Thyroid gland (tissue), 4 donors: ENCODE results near the gene ASB4. TPM values are rescaled to one million over a fixed set of nuclear protein-coding genes. Genes with fewer than 3 reads are reported as not detected.

Source experiments
- DNase-seq, 2 donors: peaks; one replicate each; pipeline ENCODE4 v3.0.0-alpha.2; 2019
- H3K27ac ChIP-seq, 3 donors: fragments of 200-600 bp; sonication (generic); 1 replicate in 2 of 3; 2 replicates in 1 of 3; pipeline ENCODE4 v1.5.1; 2016 to 2019; ENCODE audit warnings: mild to moderate bottlenecking in 1 of 3, moderate library complexity in 1 of 3
- H3K27me3 ChIP-seq: fragments of 200-600 bp; sonication (generic); one replicate; pipeline ENCODE4 v1.5.1; 2019
- H3K36me3 ChIP-seq, 2 donors: fragments of 200-600 bp; sonication (generic); one replicate each; pipeline ENCODE4 v1.5.1; 2016 to 2019
- H3K4me1 ChIP-seq, 2 donors: fragments of 200-600 bp; sonication (generic); one replicate each; pipeline ENCODE4 v1.5.1; 2017 to 2019
- H3K4me3 ChIP-seq, 3 donors: fragments of 200-600 bp; sonication (generic); replicated peaks in 1 of 3; 1 replicate in 2 of 3; 2 replicates in 1 of 3; pipeline ENCODE4 v1.5.1; 2016; ENCODE audit warnings: mild to moderate bottlenecking in 1 of 3
- H3K9me3 ChIP-seq: fragments of 200-600 bp; sonication (generic); one replicate; pipeline ENCODE4 v1.5.1; 2017
- POLR2A ChIP-seq, 2 donors: fragments of 450-650 bp; IDR thresholded peaks; one replicate each; pipeline ENCODE4 v1.6.1; 2017; ENCODE audit warnings: antibody characterized with exemption in 2 of 2, mild to moderate bottlenecking in 2 of 2, moderate library complexity in 1 of 2
- WGBS, 2 donors: methylation state at CpG; one replicate each; pipeline ENCODE4 v1.1.5; 2017; 5-methylcytosine and 5-hydroxymethylcytosine counted together
- intact Hi-C: fragments of 100-400 bp; cut with DNase I; formaldehyde crosslinking; loops from one replicate; pipeline ENCODE4 v1.15.1; 2023
- total RNA-seq, 4 donors: library from RNA; depleted of rRNA; stranded (reverse); fragments of >200 nt; gene quantifications; one replicate each; pipeline ENCODE4 v1.2.3, GENCODE V29; 2016
- TF ChIP-seq, protein P1 (sequence below), 6 experiments: fragments of 200-600 bp in 3 of 6; fragments of 450-650 bp in 3 of 6; sonication (generic) in 3 of 6; IDR thresholded peaks; one replicate each; pipeline ENCODE4 v1.5.1; 2016 to 2019; ENCODE audit warnings: antibody characterized with exemption in 6 of 6, mild to moderate bottlenecking in 2 of 6, inconsistent platforms in 1 of 6, moderate library complexity in 1 of 6

The ASB4 gene
- total RNA-seq, 4 donors from 2014 or later, result 0.22 TPM; not detected in 3

GRCh38 chr7:95520136-95520535 lies 34.4 kb downstream of the ASB4 start:
- intact Hi-C loops, result no loop called here

DNA sequence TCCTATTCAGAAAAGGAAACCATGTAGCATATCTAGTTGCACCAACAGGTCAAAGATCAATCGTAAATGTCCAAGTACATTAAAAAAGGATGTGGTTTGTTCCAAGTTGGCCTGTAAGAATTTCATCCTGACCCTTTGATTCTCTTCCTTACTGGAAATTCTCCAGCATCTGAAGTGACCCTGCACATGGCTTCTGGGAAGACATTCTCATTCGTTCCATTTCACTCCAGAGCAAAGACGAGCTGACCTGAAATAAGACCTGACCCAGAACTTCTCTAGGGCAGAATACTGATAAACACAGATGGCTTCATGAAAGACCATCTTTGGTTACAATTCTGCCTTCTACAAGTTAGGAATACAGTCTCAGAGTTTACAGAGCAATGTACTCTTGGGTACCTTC lies 39.8 kb downstream of the ASB4 start:
- WGBS, 2 donors, result 57 to 60% methylated on average over 3 of the region's 3 CpGs
- Histone ChIP-seq H3K36me3 (no peaks in the 10 kb centered on the region), H3K4me3 (no peak overlapping the region), H3K27ac (no peak overlapping the region), H3K9me3 (no peaks in the 10 kb centered on the region), H3K4me1 (no peaks in the 10 kb centered on the region), H3K27me3 (no peaks in the 10 kb centered on the region)
- no peak for TF ChIP-seq POLR2A (IDR thresholded peaks at IDR 0.05)
- TF ChIP-seq, protein P1, sequence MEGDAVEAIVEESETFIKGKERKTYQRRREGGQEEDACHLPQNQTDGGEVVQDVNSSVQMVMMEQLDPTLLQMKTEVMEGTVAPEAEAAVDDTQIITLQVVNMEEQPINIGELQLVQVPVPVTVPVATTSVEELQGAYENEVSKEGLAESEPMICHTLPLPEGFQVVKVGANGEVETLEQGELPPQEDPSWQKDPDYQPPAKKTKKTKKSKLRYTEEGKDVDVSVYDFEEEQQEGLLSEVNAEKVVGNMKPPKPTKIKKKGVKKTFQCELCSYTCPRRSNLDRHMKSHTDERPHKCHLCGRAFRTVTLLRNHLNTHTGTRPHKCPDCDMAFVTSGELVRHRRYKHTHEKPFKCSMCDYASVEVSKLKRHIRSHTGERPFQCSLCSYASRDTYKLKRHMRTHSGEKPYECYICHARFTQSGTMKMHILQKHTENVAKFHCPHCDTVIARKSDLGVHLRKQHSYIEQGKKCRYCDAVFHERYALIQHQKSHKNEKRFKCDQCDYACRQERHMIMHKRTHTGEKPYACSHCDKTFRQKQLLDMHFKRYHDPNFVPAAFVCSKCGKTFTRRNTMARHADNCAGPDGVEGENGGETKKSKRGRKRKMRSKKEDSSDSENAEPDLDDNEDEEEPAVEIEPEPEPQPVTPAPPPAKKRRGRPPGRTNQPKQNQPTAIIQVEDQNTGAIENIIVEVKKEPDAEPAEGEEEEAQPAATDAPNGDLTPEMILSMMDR (IDR thresholded peaks at IDR 0.05), result no peak
- intact Hi-C loops, result loop anchor here (5.0 kb wide), 1 partner anchor 162 kb away; no protein-coding TSS in a partner anchor
- no peak for DNase-seq

More at GRCh38 chr7:95520136-95520535, 34.4 kb downstream of the ASB4 start:
- Histone ChIP-seq H3K9me3 (no peaks in the 10 kb centered on the region), H3K27ac (no peak overlapping the region), H3K36me3 (no peaks in the 10 kb centered on the region), H3K4me3 (no peak overlapping the region), H3K27me3 (no peaks in the 10 kb centered on the region), H3K4me1 (no peaks in the 10 kb centered on the region)
- 75 to 81% methylated on average over 2 of the region's 2 CpGs for WGBS, 2 donors
- TF ChIP-seq, protein P1 (IDR thresholded peaks at IDR 0.05), result no peak
- no peak for TF ChIP-seq POLR2A (IDR thresholded peaks at IDR 0.05)
- no peak for DNase-seq

GRCh38 chr7:95526128-95526738 lies 40.5 kb downstream of the ASB4 start:
- no peak for DNase-seq
- Histone ChIP-seq H3K4me3 (no peak overlapping the region), H3K27ac (no peak overlapping the region), H3K4me1 (no peaks in the 10 kb centered on the region), H3K27me3 (no peaks in the 10 kb centered on the region), H3K9me3 (no peaks in the 10 kb centered on the region), H3K36me3 (no peaks in the 10 kb centered on the region)
- TF ChIP-seq POLR2A (IDR thresholded peaks at IDR 0.05), result no peak
- TF ChIP-seq, protein P1 (IDR thresholded peaks at IDR 0.05), result no peak
- intact Hi-C loops, result loop anchor here (5.0 kb wide), 1 partner anchor 161 kb away; no protein-coding TSS in a partner anchor
- 82 to 83% methylated on average over 7 of the region's 7 CpGs for WGBS, 2 donors

- no peaks in the 10 kb centered on the region for H3K9me3 ChIP-seq
- intact Hi-C loops, result loop anchor here (5.0 kb wide), 1 partner anchor 160 kb away; no protein-coding TSS in a partner anchor
- H3K36me3 ChIP-seq, result no peaks in the 10 kb centered on the region
- H3K4me1 ChIP-seq, result peaks cover 1 to 5% of the 10 kb centered on the region in 2 donors
- no peak overlapping the region for H3K4me3 ChIP-seq
- H3K27ac ChIP-seq, result no peak overlapping the region
- TF ChIP-seq, protein P1 (IDR thresholded peaks at IDR 0.05), result peak; percentile 54 to 97 (median 85)
- TF ChIP-seq POLR2A (IDR thresholded peaks at IDR 0.05), result no peak
- no peaks in the 10 kb centered on the region for H3K27me3 ChIP-seq
- WGBS, 2 donors, result 21 to 26% methylated on average over 5 of the region's 5 CpGs
- peak; percentile 48 to 50 for DNase-seq
Measured at GRCh38 chr7:95527033-95527775, 41.5 kb downstream of the ASB4 start.

DNA sequence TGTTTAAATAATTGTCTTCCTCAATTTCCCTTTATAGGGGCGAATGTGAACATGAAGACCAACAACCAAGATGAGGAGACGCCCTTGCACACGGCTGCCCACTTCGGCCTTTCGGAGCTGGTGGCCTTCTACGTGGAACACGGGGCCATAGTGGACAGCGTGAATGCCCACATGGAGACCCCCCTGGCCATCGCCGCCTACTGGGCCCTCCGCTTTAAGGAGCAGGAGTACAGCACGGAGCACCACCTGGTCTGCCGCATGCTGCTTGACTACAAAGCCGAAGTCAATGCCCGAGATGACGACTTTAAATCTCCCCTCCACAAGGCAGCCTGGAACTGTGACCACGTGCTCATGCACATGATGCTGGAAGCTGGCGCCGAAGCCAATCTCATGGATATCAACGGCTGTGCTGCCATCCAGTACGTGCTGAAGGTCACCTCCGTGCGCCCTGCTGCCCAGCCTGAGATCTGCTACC lies 42.1 kb downstream of the ASB4 start:
- H3K9me3 ChIP-seq, result no peaks in the 10 kb centered on the region
- H3K4me3 ChIP-seq, result no peak overlapping the region
- WGBS, 2 donors, result 86 to 91% methylated on average over 23 of the region's 23 CpGs
- no peaks in the 10 kb centered on the region for H3K36me3 ChIP-seq
- intact Hi-C loops, result loop anchor here (5.0 kb wide), 1 partner anchor 159 kb away; no protein-coding TSS in a partner anchor
- peaks cover 7 to 11% of the 10 kb centered on the region in 2 donors for H3K4me1 ChIP-seq
- H3K27ac ChIP-seq, result no peak overlapping the region
- TF ChIP-seq, protein P1 (IDR thresholded peaks at IDR 0.05), result peak in 1 of 6 experiments; percentile 8
- TF ChIP-seq POLR2A (IDR thresholded peaks at IDR 0.05), result no peak
- no peaks in the 10 kb centered on the region for H3K27me3 ChIP-seq
- peak in 1 of 2 donors; percentile 9 for DNase-seq
